Kidney (tissue), 14 donors: ENCODE results near the gene COMMD6. TPM values are rescaled to one million over a fixed set of nuclear protein-coding genes. Genes with fewer than 3 reads are reported as not detected.

Experiments
- DNase-seq, 5 donors: peaks; one replicate each; pipeline ENCODE4 v3.0.0-alpha.2; 2013 to 2020
- FAIRE-seq: peaks from 2 replicates; lab custom pipeline; 2012; peaks lifted over from hg19 to GRCh38; lab: Jason Lieb, UNC
- H3K27ac ChIP-seq, 2 donors: one replicate each; pipeline ENCODE4 v1.7.0; 2013; ENCODE audit warnings: low read depth in 2 of 2, low read length in 2 of 2, inconsistent platforms in 1 of 2
- H3K27me3 ChIP-seq: one replicate; pipeline ENCODE4 v1.7.1; 2013; ENCODE audit warnings: low read length, inconsistent platforms; ENCODE audit not compliant: control insufficient read depth, insufficient read depth
- H3K36me3 ChIP-seq, 3 donors: one replicate each; pipeline versions ENCODE4 v1.7.0 to v1.7.1; 2013; ENCODE audit warnings: low read length in 3 of 3, control low read depth in 1 of 3, inconsistent platforms in 1 of 3; ENCODE audit not compliant: insufficient read depth in 3 of 3, control insufficient read depth in 2 of 3
- H3K4me1 ChIP-seq, 3 donors: one replicate each; pipeline versions ENCODE4 v1.7.0 to v1.7.1; 2013; ENCODE audit warnings: low read length in 3 of 3, inconsistent platforms in 1 of 3, low read depth in 1 of 3; ENCODE audit not compliant: control insufficient read depth in 2 of 3, insufficient read depth in 2 of 3
- H3K4me3 ChIP-seq, 3 donors: one replicate each; pipeline versions ENCODE4 v1.7.0 to v1.8.1; 2013; ENCODE audit warnings: low read length in 3 of 3, control low read depth in 1 of 3, inconsistent platforms in 1 of 3
- H3K9ac ChIP-seq, 3 donors: one replicate each; pipeline versions ENCODE4 v1.7.0 to v1.7.1; 2013; ENCODE audit warnings: low read length in 3 of 3, control low read depth in 1 of 3, inconsistent platforms in 1 of 3
- H3K9me3 ChIP-seq, 3 donors: one replicate each; pipeline versions ENCODE4 v1.7.0 to v1.7.1; 2013; ENCODE audit warnings: low read length in 3 of 3, control low read depth in 1 of 3, inconsistent platforms in 1 of 3; ENCODE audit not compliant: control insufficient read depth in 2 of 3, insufficient read depth in 1 of 3
- CTCF ChIP-seq: IDR thresholded peaks from 3 replicates; pipeline ENCODE4 v1.5.1; 2012; ENCODE audit warnings: mild to moderate bottlenecking, moderate library complexity, borderline replicate concordance; ENCODE audit not compliant: insufficient read depth; ENCODE audit errors: extremely low read depth
- intact Hi-C: fragments of 100-400 bp; cut with DNase I; formaldehyde crosslinking; loops from one replicate; pipeline ENCODE4 v1.11.1; 2022
- polyA plus RNA-seq: library from polyadenylated mRNA; stranded (reverse); fragments of 350-450 nt; fragmentation: Illumina TruSeq; extraction: RNeasy Lipid Tissue Mini Kit (QIAGEN cat#74804); gene quantifications from one replicate; pipeline ENCODE4 v1.2.3, GENCODE V29; 2014; ENCODE audit warnings: low read depth, low replicate concordance; ENCODE audit not compliant: insufficient read depth
- total RNA-seq: library from RNA; stranded (reverse); fragmentation: NEBNext Ultra II Directional; extraction: Animal tissue kit (Norgen Biotek cat#: 25700); gene quantifications from one replicate; pipeline ENCODE4 v1.2.1, GENCODE V29; 2021
- donor health status: control.
- donor health status: control.
- donor health status: control.
- donor health status: control.
- donor health status: control.
- donor health status: DM: yes; HTN: yes; CAD: no.
- donor health status: Normal renal cell carcinoma (clear cell type).

The COMMD6 gene
- total and polyA plus RNA-seq, 2 donors from 2014 or later = 148 to 438 TPM

DNA sequence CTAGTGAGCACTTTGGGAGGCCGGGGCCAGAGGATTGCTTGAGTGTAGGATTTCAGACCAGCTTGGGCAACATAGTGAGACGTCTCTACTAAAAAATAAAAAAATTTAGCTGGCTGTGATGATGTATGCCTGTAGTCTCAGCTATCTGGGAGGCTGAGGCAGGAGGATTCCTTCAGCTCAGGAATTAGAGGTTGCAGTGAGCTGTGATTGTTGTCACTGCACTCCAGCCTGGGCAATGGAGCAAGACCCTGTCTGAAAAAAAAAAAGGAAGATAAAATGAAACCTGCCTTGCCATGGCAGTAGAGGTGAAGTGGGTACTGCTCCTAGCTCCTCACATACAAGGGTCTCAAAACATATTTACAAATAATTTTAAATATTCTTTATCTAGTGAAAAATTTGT is 19.3 kb upstream of the COMMD6 start:
- DNase-seq (no peak), FAIRE-seq (no peak)
- Histone ChIP-seq H3K4me1 (no peaks in the 10 kb centered on the region), H3K27ac (no peak overlapping the region), H3K36me3 (peaks cover 0 to 3% (median 0%) of the 10 kb centered on the region in 3 donors), H3K9ac (no peak overlapping the region), H3K27me3 (no peaks in the 10 kb centered on the region), H3K9me3 (no peaks in the 10 kb centered on the region), H3K4me3 (no peak overlapping the region)
- intact Hi-C loops = no loop called here
- no peak for TF ChIP-seq CTCF

GRCh38 chr13:75555836-75556235 is 18.2 kb upstream of the COMMD6 start:
- no peak for FAIRE-seq
- intact Hi-C loops = no loop called here
- TF ChIP-seq CTCF = no peak
- Histone ChIP-seq H3K9ac (no peak overlapping the region), H3K4me3 (no peak overlapping the region), H3K36me3 (peaks cover 0 to 3% (median 0%) of the 10 kb centered on the region in 3 donors), H3K4me1 (peaks cover 0 to 1% (median 0%) of the 10 kb centered on the region in 3 donors), H3K27me3 (no peaks in the 10 kb centered on the region), H3K9me3 (no peaks in the 10 kb centered on the region), H3K27ac (no peak overlapping the region)
- DNase-seq = no peak

DNA sequence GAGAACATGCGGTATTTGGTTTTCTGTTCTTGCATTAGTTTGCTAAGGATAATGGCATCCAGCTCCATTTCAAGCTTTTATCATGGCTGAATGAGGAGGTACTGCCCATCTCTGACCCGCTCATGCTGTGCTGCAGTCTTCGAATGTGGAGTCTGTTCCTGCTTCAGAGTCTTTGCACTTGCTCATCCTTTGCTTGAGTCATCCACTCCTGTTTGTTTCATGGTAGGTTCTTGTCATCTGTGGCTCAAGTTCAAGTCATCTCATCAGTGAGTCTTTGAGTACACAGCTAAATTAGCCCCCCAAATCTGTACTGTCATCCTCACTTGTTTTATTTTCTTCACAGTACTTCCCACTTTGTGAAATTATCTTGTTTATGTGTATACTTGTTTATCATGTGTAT is 17.3 kb upstream of the COMMD6 start:
- Histone ChIP-seq H3K9me3 (no peaks in the 10 kb centered on the region), H3K27me3 (no peaks in the 10 kb centered on the region), H3K4me3 (no peak overlapping the region), H3K9ac (no peak overlapping the region), H3K4me1 (peaks cover 0 to 5% (median 0%) of the 10 kb centered on the region in 3 donors), H3K27ac (no peak overlapping the region), H3K36me3 (peaks cover 0 to 3% (median 0%) of the 10 kb centered on the region in 3 donors)
- TF ChIP-seq CTCF = no peak
- DNase-seq (no peak), FAIRE-seq (no peak)
- intact Hi-C loops = no loop called here

- TF ChIP-seq CTCF = no peak
- Histone ChIP-seq H3K27me3 (no peaks in the 10 kb centered on the region), H3K4me3 (no peak overlapping the region), H3K36me3 (peaks cover 0 to 3% (median 0%) of the 10 kb centered on the region in 3 donors), H3K9me3 (no peaks in the 10 kb centered on the region), H3K27ac (no peak overlapping the region), H3K9ac (no peak overlapping the region), H3K4me1 (peaks cover 0 to 5% (median 0%) of the 10 kb centered on the region in 3 donors)
- DNase-seq (no peak), FAIRE-seq (no peak)
- intact Hi-C loops = no loop called here
These were observed 16.8 kb upstream of the COMMD6 start for GRCh38 chr13:75554464-75554863.
